ENCODE data around the gene RNASE13. TPM values are rescaled to one million over a fixed set of nuclear protein-coding genes. Genes with fewer than 3 reads are reported as not detected.

RNASE13 gene
- total RNA-seq, 1 donor from 2014 or later, result not detected

- FAIRE-seq (no peak), DNase-seq (ENCODE audit: low read depth) (no peak)
- Histone ChIP-seq H3K4me3 (ENCODE audit: low read depth, low read length) (no peak overlapping the region), H3K36me3 (ENCODE audit: control insufficient read depth, insufficient read depth, low read length) (no peaks in the 10 kb centered on the region), H3K27me3 (ENCODE audit: control insufficient read depth, insufficient read depth, low read length) (no peaks in the 10 kb centered on the region)
- TF ChIP-seq CTCF (IDR thresholded peaks at IDR 0.05; ENCODE audit: insufficient read depth, low read length, severe bottlenecking), result no peak
These were observed 21.0 kb upstream of the RNASE13 start for GRCh38 chr14:21055432-21056117.

- Histone ChIP-seq H3K27me3 (ENCODE audit: control insufficient read depth, insufficient read depth, low read length) (no peaks in the 10 kb centered on the region), H3K36me3 (ENCODE audit: control insufficient read depth, insufficient read depth, low read length) (no peaks in the 10 kb centered on the region), H3K4me3 (ENCODE audit: low read depth, low read length) (no peak overlapping the region)
- no peak for FAIRE-seq
- no peak for TF ChIP-seq CTCF (IDR thresholded peaks at IDR 0.05; ENCODE audit: insufficient read depth, low read length, severe bottlenecking)
- no peak for DNase-seq (ENCODE audit: low read depth)
These were observed 20.1 kb upstream of the RNASE13 start for GRCh38 chr14:21054768-21055145.

- TF ChIP-seq CTCF (IDR thresholded peaks at IDR 0.05; ENCODE audit: insufficient read depth, low read length, severe bottlenecking), result no peak
- H3K36me3 ChIP-seq (ENCODE audit: control insufficient read depth, insufficient read depth, low read length), result no peaks in the 10 kb centered on the region
- FAIRE-seq (no peak), DNase-seq (ENCODE audit: low read depth) (no peak)
- no peak overlapping the region for H3K4me3 ChIP-seq (ENCODE audit: low read depth, low read length)
- no peaks in the 10 kb centered on the region for H3K27me3 ChIP-seq (ENCODE audit: control insufficient read depth, insufficient read depth, low read length)
These were observed 19.6 kb upstream of the RNASE13 start for GRCh38 chr14:21054123-21054767.

GRCh38 chr14:21053184-21054122, 18.8 kb upstream of the RNASE13 start:
- no peaks in the 10 kb centered on the region for H3K27me3 ChIP-seq (ENCODE audit: control insufficient read depth, insufficient read depth, low read length)
- DNase-seq (ENCODE audit: low read depth) (no peak), FAIRE-seq (no peak)
- no peak for TF ChIP-seq CTCF (IDR thresholded peaks at IDR 0.05; ENCODE audit: insufficient read depth, low read length, severe bottlenecking)
- no peaks in the 10 kb centered on the region for H3K36me3 ChIP-seq (ENCODE audit: control insufficient read depth, insufficient read depth, low read length)
- H3K4me3 ChIP-seq (ENCODE audit: low read depth, low read length), result no peak overlapping the region

- H3K27me3 ChIP-seq (ENCODE audit: control insufficient read depth, insufficient read depth, low read length), result no peaks in the 10 kb centered on the region
- H3K36me3 ChIP-seq (ENCODE audit: control insufficient read depth, insufficient read depth, low read length), result no peaks in the 10 kb centered on the region
- no peak for DNase-seq (ENCODE audit: low read depth)
- TF ChIP-seq CTCF (IDR thresholded peaks at IDR 0.05; ENCODE audit: insufficient read depth, low read length, severe bottlenecking), result no peak
- no peak for FAIRE-seq
- H3K4me3 ChIP-seq (ENCODE audit: low read depth, low read length), result no peak overlapping the region
These were observed 16.0 kb upstream of the RNASE13 start for GRCh38 chr14:21050597-21050996.

Data from bronchial epithelial cell (primary cell).